GF-D8 (cell line): Measurements from ENCODE around the gene STX2.

Experiments
- DNase-seq: peaks from one replicate; lab custom pipeline; 2025; lab: John Stamatoyannopoulos, UW

Gene STX2

GRCh38 chr12:130831246-130831645 lies 7.8 kb downstream of the STX2 start:
- DNase-seq: no peak

GRCh38 chr12:130830246-130830551 lies 8.9 kb downstream of the STX2 start:
- no peak for DNase-seq

- no peak for DNase-seq
Observed at GRCh38 chr12:130829391-130830245, 9.4 kb downstream of the STX2 start.

GRCh38 chr12:130828895-130829294 lies 10.2 kb downstream of the STX2 start:
- DNase-seq: no peak

- DNase-seq: no peak
Observed at GRCh38 chr12:130827432-130827831, 11.6 kb downstream of the STX2 start.

- DNase-seq: peak; percentile 30
Observed at GRCh38 chr12:130826151-130826801, 12.8 kb downstream of the STX2 start.

- DNase-seq: no peak
Observed at GRCh38 chr12:130825771-130826150, 13.3 kb downstream of the STX2 start.

GRCh38 chr12:130819681-130820080 lies 19.4 kb downstream of the STX2 start:
- no peak for DNase-seq

GRCh38 chr12:130818635-130819576 lies 20.1 kb downstream of the STX2 start:
- DNase-seq: no peak

- DNase-seq: no peak
Observed at GRCh38 chr12:130818272-130818634, 20.8 kb downstream of the STX2 start.

- no peak for DNase-seq
Observed at GRCh38 chr12:130817804-130818203, 21.2 kb downstream of the STX2 start.

GRCh38 chr12:130816097-130816496 lies 23.0 kb downstream of the STX2 start:
- peak; percentile 32 for DNase-seq

- no peak for DNase-seq
Observed at GRCh38 chr12:130815028-130815741, 23.9 kb downstream of the STX2 start.

GRCh38 chr12:130813949-130814348 lies 25.1 kb downstream of the STX2 start:
- DNase-seq: no peak

GRCh38 chr12:130813436-130813835 lies 25.6 kb downstream of the STX2 start:
- DNase-seq: no peak

GRCh38 chr12:130809791-130810190 lies 29.3 kb downstream of the STX2 start:
- DNase-seq: no peak

- no peak for DNase-seq
Observed at GRCh38 chr12:130807309-130807708, 31.7 kb downstream of the STX2 start.

GRCh38 chr12:130806574-130806973 lies 32.5 kb downstream of the STX2 start:
- no peak for DNase-seq

- no peak for DNase-seq
Observed at GRCh38 chr12:130805635-130806034, 33.4 kb downstream of the STX2 start.

- DNase-seq: no peak
Observed at GRCh38 chr12:130804216-130804615, 34.8 kb downstream of the STX2 start.

- no peak for DNase-seq
Observed at GRCh38 chr12:130803702-130804101, 35.3 kb downstream of the STX2 start.

GRCh38 chr12:130800312-130800711 lies 38.7 kb downstream of the STX2 start:
- no peak for DNase-seq
